ENCODE measurements around the gene KRTAP4-12.
"Not testable (repeated sequence)": the region's sequence is repeated elsewhere in the genome, so short reads cannot be mapped to it uniquely, and the experiment has no call there.

Gene KRTAP4-12

GRCh38 chr17:41125064-41125463 lies 1.1 kb upstream of the KRTAP4-12 start:
- in situ Hi-C loops (cut with MboI; ENCODE audit: low pct_unique_long_range_greater_than_20kb, low sequenced_read_pairs, unreplicated experiment): no loop called here
- no peak for DNase-seq (ENCODE audit: low spot score)
- TF ChIP-seq CTCF (IDR thresholded peaks at IDR 0.05; ENCODE audit: extremely low read depth, insufficient read depth, missing control alignments): no peak

- DNase-seq (ENCODE audit: low spot score); in situ Hi-C loops (cut with MboI; ENCODE audit: low pct_unique_long_range_greater_than_20kb, low sequenced_read_pairs, unreplicated experiment): not testable (repeated sequence)
Measured at GRCh38 chr17:41123292-41123990, 541 bp downstream of the KRTAP4-12 start.

GRCh38 chr17:41121742-41122141 lies 2.2 kb downstream of the KRTAP4-12 start:
- no peak for TF ChIP-seq CTCF (IDR thresholded peaks at IDR 0.05; ENCODE audit: extremely low read depth, insufficient read depth, missing control alignments)
- in situ Hi-C loops (cut with MboI; ENCODE audit: low pct_unique_long_range_greater_than_20kb, low sequenced_read_pairs, unreplicated experiment): no loop called here
- DNase-seq (ENCODE audit: low spot score): no peak

- DNase-seq (ENCODE audit: low spot score); in situ Hi-C loops (cut with MboI; ENCODE audit: low pct_unique_long_range_greater_than_20kb, low sequenced_read_pairs, unreplicated experiment): not testable (repeated sequence)
Measured at GRCh38 chr17:41119696-41120690, 4.0 kb downstream of the KRTAP4-12 start.

- no peak for TF ChIP-seq CTCF (IDR thresholded peaks at IDR 0.05; ENCODE audit: extremely low read depth, insufficient read depth, missing control alignments)
- DNase-seq (ENCODE audit: low spot score): no peak
- in situ Hi-C loops (cut with MboI; ENCODE audit: low pct_unique_long_range_greater_than_20kb, low sequenced_read_pairs, unreplicated experiment): no loop called here
Measured at GRCh38 chr17:41118721-41119120, 5.3 kb downstream of the KRTAP4-12 start.

- in situ Hi-C loops (cut with MboI; ENCODE audit: low pct_unique_long_range_greater_than_20kb, low sequenced_read_pairs, unreplicated experiment); DNase-seq (ENCODE audit: low spot score): not testable (repeated sequence)
Measured at GRCh38 chr17:41117846-41118386, 6.1 kb downstream of the KRTAP4-12 start, which contains the start of gene KRTAP4-11. Gene KRTAP4-11 (minus strand): TSS chr17:41118373. CDS start chr17:41118315, 58 bp downstream.

GRCh38 chr17:41116297-41116696 lies 7.7 kb downstream of the KRTAP4-12 start:
- in situ Hi-C loops (cut with MboI; ENCODE audit: low pct_unique_long_range_greater_than_20kb, low sequenced_read_pairs, unreplicated experiment): no loop called here
- DNase-seq (ENCODE audit: low spot score): no peak
- no peak for TF ChIP-seq CTCF (IDR thresholded peaks at IDR 0.05; ENCODE audit: extremely low read depth, insufficient read depth, missing control alignments)

Measured in GM13977 (cell line).